Adrenal gland (tissue), 12 donors: ENCODE results near the gene PRX. TPM values are rescaled to one million over a fixed set of nuclear protein-coding genes. Genes with fewer than 3 reads are reported as not detected.

Experiments
- DNase-seq, 7 donors: peaks; one replicate each; pipeline ENCODE4 v3.0.0-alpha.2; 2019 to 2020
- H3K27ac ChIP-seq, 5 donors: fragments of 200-600 bp; sonication (generic) in 4 of 5; 1 replicate in 3 of 5; 2 replicates in 2 of 5; pipeline versions ENCODE4 v1.5.1 to v1.8.0; 2016 to 2020; ENCODE audit warnings: mild to moderate bottlenecking in 1 of 5
- H3K27me3 ChIP-seq: fragments of 200-600 bp; 2 replicates; pipeline ENCODE4 v1.8.0; 2021
- H3K36me3 ChIP-seq, 2 donors: fragments of 200-600 bp; replicated peaks in 1 of 2; 1 replicate in 1 of 2; 2 replicates in 1 of 2; pipeline versions ENCODE4 v1.5.1 to v1.8.0; 2018 to 2022
- H3K4me1 ChIP-seq, 2 donors: fragments of 200-600 bp; replicated peaks in 1 of 2; 1 replicate in 1 of 2; 2 replicates in 1 of 2; pipeline versions ENCODE4 v1.5.1 to v1.8.0; 2018 to 2021
- H3K4me3 ChIP-seq, 4 donors: fragments of 200-600 bp; sonication (generic) in 3 of 4; one replicate each; pipeline ENCODE4 v1.5.1; 2016 to 2018
- H3K9me3 ChIP-seq, 3 donors: fragments of 200-600 bp; sonication (generic) in 1 of 3; replicated peaks in 1 of 3; 1 replicate in 2 of 3; 2 replicates in 1 of 3; pipeline versions ENCODE4 v1.5.1 to v1.8.0; 2016 to 2021
- CTCF ChIP-seq, 6 experiments: fragments of 450-650 bp in 4 of 6; fragments of 200-600 bp in 2 of 6; sonication (generic) in 1 of 6; IDR thresholded peaks; 1 replicate in 5 of 6; 2 replicates in 1 of 6; pipeline versions ENCODE4 v1.5.1 to v1.8.0; 2016 to 2021; ENCODE audit warnings: antibody characterized with exemption in 6 of 6, mild to moderate bottlenecking in 2 of 6, moderate library complexity in 1 of 6
- POLR2A ChIP-seq, 2 donors: fragments of 450-650 bp; IDR thresholded peaks; one replicate each; pipeline ENCODE4 v1.6.1; 2017; ENCODE audit warnings: antibody characterized with exemption in 2 of 2, mild to moderate bottlenecking in 2 of 2, moderate library complexity in 1 of 2
- WGBS, 4 donors: extraction: QIAGEN DNeasy Blood & Tissue Kit in 2 of 4; methylation state at CpG; one replicate each; pipeline versions ENCODE4 v1.1.5 to v1.1.7; 2013 to 2017; 5-methylcytosine and 5-hydroxymethylcytosine counted together
- intact Hi-C, 2 donors: fragments of 100-400 bp; cut with DNase I; formaldehyde crosslinking; loops; one replicate each; pipeline versions ENCODE4 v1.14.1 to v1.15.0; 2022 to 2023
- polyA plus RNA-seq, 3 donors: library from polyadenylated mRNA; stranded (reverse); fragments of 200-250 nt in 2 of 3; fragments of 350-450 nt in 1 of 3; fragmentation: Illumina TruSeq in 1 of 3; extraction: RNeasy Lipid Tissue Mini Kit (QIAGEN cat#74804) in 1 of 3; gene quantifications; one replicate each; pipeline ENCODE4 v1.2.3, GENCODE V29; 2013 to 2014
- total RNA-seq, 9 donors: library from RNA; depleted of rRNA in 4 of 9; stranded (reverse); fragments of >200 nt in 4 of 9; fragments of 120-200 nt in 1 of 9; fragmentation: NEBNext Ultra II Directional in 1 of 9; extraction: Animal tissue kit (Norgen Biotek cat#: 25700) in 1 of 9; gene quantifications; one replicate each; pipeline versions ENCODE4 v1.1.0 to v1.2.4, GENCODE V29; 2013 to 2023
- donor health status: healthy with polysubstance abuse.
- donor health status: Bipolar disorder and iron deficiency.
- donor health status: DM: yes; HTN: yes; CAD: no.
- donor health status: DM: no; HTN: no; CAD: no.
- donor health status: DM: no; HTN: no; CAD: no.
- donor health status: DM: yes; HTN: yes; CAD: no.

Gene PRX
- total and polyA plus RNA-seq, 12 donors: 3.2 to 12.8 (median 7.7) TPM

GRCh38 chr19:40445780-40446262 is 32.6 kb upstream of the PRX start:
- H3K36me3 ChIP-seq: peaks cover 0 to 23% of the 10 kb centered on the region in 2 donors
- WGBS, 4 donors: 71 to 75% (median 73%) methylated on average over 9 of the region's 9 CpGs

GRCh38 chr19:40444825-40445312 is 31.7 kb upstream of the PRX start:
- Histone ChIP-seq H3K27me3 (no peaks in the 10 kb centered on the region), H3K36me3 (peaks cover 0 to 31% of the 10 kb centered on the region in 2 donors), H3K4me1 (peaks cover 10 to 19% of the 10 kb centered on the region in 2 donors), H3K27ac (peak overlapping the region; percentile 80 to 99 (median 94)), H3K4me3 (peak overlapping the region in 3 of 4 donors; percentile 75 to 94 (median 91)), H3K9me3 (no peaks in the 10 kb centered on the region)
- TF ChIP-seq CTCF (IDR thresholded peaks at IDR 0.05) (no peak), POLR2A (IDR thresholded peaks at IDR 0.05) (no peak)
- 15 to 24% (median 18%) methylated on average over 11 to 18 of the region's 18 CpGs for WGBS, 4 donors
- no peak for DNase-seq
- intact Hi-C loops: no loop called here

More at GRCh38 chr19:40445780-40446262, 32.6 kb upstream of the PRX start:
- H3K27me3 ChIP-seq: no peaks in the 10 kb centered on the region
- no peaks in the 10 kb centered on the region for H3K9me3 ChIP-seq
- TF ChIP-seq POLR2A (IDR thresholded peaks at IDR 0.05) (no peak), CTCF (IDR thresholded peaks at IDR 0.05) (no peak)
- intact Hi-C loops: no loop called here
- H3K4me3 ChIP-seq: no peak overlapping the region
- H3K4me1 ChIP-seq: peaks cover 10 to 19% of the 10 kb centered on the region in 2 donors
- H3K27ac ChIP-seq: no peak overlapping the region
- DNase-seq: peak in 1 of 7 donors; percentile 62

GRCh38 chr19:40444000-40444824 is 31.0 kb upstream of the PRX start, which contains the start of gene SERTAD3:
TSS of gene SERTAD3 (minus strand) at chr19:40444335. CDS start at chr19:40442080, 2,255 bp downstream.
- H3K36me3 ChIP-seq: peaks cover 0 to 31% of the 10 kb centered on the region in 2 donors
- intact Hi-C loops: no loop called here

More at GRCh38 chr19:40444000-40444824, 31.0 kb upstream of the PRX start, which contains the start of gene SERTAD3:
- Histone ChIP-seq H3K27me3 (no peaks in the 10 kb centered on the region), H3K27ac (peak within 1 kb of the TSS; percentile 80 to 99 (median 94)), H3K4me1 (peaks cover 10 to 19% of the 10 kb centered on the region in 2 donors), H3K9me3 (no peaks in the 10 kb centered on the region), H3K4me3 (peak within 1 kb of the TSS; percentile 75 to 94 (median 86))
- TF ChIP-seq POLR2A (IDR thresholded peaks at IDR 0.05): peak; percentile 81 to 95
- no peak for TF ChIP-seq CTCF (IDR thresholded peaks at IDR 0.05)
- WGBS, 4 donors: 0 to 2% (median 0%) methylated on average over 3 to 72 of the region's 72 CpGs
- peak; percentile 97 to 99 (median 98) for DNase-seq
